Measurements from ENCODE around the gene SLC27A2.

The SLC27A2 gene

DNA sequence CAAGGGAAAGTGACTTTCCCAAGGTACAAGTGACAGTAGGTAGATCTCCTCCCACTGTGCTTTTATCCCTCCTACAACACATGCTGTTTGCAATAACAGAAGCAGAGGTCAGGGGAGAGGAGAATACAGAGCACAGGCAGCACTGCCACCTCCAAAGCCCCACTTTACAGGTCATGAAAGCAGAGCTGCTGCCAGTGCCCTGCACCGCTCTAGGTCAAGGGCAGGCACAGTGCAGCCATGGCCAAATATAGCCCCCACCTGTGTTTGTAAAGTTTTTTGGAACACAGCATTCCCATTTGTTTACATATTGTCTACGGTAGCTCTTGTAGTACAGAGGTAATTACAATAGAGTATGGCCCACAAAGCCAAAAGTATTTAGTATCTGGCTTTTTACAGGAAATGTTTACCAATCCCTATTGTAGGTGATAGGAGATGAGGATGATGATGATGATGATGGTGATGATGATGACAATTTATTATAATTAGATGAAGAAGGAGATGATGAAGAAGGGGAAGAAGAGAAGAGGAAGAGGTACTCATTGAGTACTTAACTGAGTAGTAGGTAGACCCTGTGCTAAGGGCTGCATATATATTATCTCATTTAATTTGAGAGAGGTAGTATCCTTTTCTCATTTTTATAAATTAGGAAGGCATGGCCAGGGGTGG lies 63.1 kb downstream of the SLC27A2 start:
- no peak for DNase-seq

DNA sequence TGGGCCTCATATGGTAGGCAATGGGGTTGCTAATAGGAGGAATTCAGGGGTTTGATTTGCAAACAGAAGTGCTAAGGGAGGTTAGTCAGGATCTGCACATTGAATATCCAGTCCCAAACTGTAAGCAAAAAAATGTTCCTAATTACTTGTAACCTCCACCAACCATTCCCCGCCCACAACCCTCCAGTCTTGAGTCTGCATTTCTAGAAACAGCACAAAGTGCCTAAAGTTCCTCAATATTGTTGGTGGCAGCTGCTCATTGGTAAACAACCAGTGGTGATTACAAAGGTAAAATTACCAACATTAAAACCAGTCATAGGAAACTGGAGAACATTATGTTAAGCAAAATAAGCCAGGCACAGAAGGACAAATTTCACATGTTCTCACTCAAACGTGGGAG lies 64.6 kb downstream of the SLC27A2 start:
- DNase-seq = no peak

DNA sequence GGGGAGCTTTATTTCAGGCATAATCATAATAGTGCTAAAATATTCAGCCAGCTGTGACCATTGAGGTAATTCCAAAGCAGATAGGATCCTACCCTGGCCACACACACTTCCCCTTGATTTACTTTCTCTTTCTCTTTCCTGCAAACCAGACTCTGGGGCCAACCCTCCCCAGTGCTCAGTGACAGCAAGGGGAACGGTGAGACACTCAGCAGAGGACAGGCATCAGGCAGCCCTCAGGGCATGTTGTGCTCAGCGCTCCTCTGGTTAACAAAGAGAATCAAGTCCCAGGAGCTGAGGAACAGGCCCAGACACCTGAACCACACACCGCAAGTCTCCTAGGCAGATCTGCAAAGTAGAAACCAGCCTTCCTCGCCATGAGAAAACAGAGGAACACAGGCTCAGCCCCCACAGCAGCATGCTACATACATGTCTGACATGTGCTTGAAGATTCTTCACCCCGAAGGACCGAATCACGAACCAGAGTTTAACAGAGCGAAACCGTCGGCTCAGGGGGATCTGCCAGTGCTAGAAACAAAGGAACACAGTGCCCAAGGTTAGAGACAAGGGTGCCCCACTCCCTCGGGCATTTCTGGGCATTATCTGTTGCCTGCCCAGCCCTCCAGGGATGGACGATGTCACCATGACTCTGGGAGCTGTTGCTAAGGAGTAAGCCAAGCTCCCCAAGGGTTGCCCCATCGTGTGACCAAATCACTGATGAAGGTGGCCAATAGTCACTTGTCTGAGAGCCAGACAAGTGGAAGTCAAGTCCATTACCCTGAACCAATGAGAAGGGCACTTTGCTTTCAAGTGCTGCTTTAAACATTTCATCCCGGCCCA lies 66.0 kb downstream of the SLC27A2 start:
- DNase-seq = peak; percentile 60

DNA sequence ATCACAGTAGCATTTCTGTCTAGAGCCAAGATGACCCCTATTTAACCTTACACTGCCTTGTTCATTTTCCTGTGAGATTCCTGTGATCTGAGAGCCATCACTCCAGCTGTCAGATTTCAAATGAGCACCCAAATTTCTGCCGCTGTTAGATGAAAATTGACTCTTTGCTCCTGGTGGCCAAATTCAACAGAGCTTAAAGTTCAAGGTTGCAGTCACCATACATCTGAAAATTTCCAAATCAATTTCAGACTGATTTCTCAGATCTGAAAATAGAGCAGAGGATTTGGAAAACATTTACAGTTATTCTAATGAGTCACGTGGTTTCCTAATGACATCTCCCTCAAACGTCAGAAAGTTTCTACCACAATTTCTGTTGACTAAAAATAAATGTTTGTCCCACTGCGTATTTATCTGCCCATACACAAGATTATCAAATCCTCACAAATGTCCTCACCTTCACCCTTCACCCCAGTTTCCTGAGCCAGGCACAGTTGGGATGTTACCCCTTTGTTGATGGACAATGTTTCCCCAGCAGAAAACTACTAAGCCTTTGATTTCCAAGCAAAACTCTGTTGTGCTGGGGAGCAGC lies 67.1 kb downstream of the SLC27A2 start:
- no peak for DNase-seq

DNA sequence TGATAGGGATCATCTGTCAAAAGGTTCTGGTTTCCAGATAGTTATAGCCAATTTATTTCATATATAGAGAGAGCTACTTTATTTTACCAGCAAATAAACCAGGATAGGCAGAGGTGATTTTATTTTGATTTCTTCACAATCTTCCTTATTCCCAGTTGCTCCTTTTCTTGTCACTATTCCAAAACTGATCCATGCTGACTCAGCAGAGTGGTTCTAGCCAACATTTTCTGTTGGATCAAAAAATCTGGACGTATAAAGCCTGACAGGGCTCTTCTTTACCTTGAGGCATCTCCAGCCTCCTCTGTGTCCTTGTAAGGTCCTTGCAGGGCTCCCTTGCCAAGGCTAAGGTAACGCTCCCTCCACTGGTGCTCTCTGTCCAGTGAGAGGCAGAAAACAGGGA lies 67.7 kb downstream of the SLC27A2 start:
- DNase-seq = no peak

DNA sequence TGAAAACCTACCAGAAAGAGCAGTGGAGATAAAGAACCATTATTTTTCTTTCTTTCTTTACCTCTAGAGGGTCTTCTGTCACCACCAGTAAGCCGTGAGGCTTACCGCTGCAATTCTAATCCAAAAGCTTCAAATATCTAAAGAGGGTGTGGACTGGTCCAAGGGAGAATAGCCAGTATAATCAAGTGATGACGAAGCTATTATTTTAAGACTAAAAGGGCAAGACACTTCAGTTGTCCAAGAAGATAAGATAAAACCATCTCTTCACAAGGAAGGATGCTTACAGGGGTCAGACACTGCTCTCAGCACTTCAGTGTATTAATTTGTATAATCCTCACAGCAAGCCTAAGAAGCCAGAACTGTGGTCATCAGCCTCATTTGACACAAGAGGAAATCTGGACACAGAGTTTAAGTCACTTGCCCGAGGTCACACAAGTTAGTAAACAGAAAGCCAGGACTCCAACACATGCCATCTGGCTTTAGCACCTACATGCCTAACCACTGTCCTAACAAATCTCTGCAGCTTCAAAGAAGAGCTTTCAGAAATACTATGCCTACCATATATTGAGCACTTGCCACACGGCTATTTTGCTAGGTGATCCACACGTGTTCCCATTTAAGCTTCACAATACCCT lies 68.9 kb downstream of the SLC27A2 start:
- no peak for DNase-seq

DNA sequence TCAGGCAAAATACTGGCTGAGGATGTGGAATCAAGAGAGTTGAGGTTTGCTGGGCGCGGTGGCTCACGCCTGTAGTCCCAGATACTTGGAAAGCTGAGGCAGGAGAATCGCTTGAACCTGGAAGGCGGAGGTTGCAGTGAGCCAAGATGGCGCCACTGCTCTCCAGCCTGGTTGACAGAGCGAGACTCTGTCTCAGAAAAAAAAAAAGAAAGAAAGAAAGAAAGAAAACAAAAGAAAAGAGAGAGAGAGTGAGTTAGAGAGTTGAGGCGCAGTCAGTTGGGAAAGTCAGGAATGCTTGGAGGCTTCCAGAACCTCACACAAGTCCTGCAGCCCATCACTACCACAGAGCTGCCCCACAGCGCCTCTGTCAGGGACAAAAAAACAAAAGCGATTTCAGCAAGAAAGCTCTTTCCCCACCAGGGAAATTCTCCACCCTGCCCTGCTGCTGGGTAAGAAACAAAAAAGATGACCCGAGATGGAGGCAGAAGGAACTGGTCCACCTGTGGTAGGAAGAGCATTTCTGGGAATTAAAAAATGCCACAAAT lies 69.7 kb downstream of the SLC27A2 start:
- DNase-seq = no peak

DNA sequence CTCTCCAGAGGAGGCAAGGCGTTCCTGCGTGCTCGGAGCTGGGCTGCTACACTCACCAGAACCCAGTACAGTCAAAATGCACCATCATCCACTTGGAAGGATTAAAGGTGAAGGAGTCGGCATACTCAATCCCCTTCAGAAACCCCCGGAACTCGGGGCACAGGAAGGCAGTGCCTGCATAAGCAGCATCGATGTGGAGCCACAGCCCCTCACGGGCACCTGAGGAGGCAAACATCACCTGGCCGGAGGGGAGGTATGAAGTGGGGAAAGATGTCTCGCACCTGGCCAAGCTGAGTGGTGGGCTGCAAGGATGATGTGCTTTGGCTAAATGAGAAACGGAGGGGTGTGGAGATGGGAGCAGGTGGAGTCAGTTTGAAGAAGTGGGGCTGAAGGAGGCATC lies 70.6 kb downstream of the SLC27A2 start:
- DNase-seq = no peak

DNA sequence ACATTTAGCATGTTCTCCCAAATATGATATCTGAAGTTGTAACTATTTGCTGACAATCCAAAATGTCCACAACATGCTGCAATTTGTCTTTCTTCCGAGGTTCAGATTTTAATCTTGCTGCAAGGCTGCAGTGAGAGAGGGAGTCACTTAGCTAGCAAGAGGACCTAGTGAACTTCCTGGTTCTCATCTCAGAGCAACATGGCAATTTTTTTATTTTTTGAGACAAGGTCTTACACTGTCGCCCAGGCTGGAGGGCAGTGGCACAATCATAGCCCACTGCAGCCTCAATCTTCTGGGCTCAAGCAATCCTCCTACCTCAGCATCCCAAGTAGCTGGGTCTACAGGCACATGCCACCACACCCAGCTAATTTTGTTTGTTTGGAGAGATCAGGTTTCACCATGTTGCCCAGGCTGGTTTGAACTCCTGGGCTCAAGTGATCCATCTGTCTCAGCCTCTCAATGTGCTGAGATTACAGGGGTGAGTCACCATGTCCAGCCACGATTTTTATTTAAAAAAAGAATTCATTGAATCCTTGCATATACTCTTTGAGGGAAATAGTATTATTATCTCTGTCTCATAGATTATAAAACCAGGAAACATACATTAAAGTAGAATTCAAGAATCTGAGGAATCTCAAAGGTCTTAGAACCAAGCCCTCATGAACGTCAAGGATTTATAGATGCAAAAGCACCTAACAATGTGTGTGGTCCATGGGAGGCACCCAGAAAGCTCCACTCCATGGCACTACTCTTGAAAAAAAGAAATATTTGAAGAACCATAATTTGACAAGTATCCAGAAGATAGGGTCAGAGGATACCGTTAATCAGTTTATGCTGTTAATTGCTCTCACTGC lies 74.4 kb downstream of the SLC27A2 start:
- DNase-seq = no peak

DNA sequence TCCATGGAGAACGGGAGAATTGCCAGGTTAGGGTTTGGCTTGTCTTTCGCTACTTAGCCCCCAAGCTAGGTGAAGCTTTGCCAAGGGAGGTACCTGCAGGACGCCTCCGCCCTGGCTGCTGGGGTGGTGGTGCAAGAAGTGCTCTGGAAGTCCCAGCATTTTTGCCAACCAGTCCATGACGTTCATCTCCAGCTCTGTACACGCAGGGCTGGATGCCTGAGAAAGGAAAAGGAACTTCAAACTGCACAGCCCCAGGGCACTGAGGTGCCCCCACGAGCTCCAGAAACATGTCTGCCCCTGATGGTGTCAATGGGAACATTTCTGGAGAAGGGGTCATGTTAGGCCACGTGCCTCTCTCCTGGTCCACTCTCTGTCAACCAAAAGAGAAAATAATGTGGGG lies 75.3 kb downstream of the SLC27A2 start:
- DNase-seq = peak; percentile 17

DNA sequence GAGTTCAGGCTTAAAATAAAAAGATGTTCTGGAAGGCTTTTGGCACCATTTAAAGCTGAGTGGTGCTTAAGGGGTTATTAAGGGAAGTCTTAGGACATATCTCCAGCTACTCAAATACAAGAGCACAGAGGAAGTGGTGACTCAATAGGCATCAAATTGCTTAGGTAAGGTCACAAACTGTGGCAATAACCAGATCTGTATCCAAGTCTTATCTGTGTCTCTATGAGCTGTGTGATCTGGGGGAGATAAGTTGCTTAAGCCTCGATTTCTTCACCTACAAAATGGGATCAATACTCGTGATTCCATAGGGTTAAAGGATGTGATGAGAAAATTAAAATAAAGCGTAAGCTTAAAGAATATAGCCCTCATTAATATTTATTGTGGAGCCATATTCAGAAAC lies 75.9 kb downstream of the SLC27A2 start:
- no peak for DNase-seq

DNA sequence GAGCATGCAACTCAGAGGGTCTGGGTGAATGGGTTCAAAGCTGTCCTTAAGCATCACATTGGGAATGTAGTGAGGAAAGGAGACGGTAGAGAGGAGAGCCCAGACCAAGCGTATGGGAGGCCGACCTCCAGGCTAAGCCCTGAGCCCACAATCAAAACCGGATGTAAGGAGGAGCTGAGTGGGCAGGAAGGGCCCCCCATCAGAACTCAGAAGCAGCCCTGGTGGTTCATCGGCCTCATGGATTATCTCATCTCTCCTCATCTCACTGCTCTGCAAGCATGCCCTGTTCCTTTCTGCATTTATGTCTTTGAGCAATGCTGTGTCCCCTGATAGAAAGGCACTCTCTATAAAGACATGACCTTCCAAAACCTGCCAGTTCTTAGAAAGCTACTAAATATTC lies 77.3 kb downstream of the SLC27A2 start:
- no peak for DNase-seq

DNA sequence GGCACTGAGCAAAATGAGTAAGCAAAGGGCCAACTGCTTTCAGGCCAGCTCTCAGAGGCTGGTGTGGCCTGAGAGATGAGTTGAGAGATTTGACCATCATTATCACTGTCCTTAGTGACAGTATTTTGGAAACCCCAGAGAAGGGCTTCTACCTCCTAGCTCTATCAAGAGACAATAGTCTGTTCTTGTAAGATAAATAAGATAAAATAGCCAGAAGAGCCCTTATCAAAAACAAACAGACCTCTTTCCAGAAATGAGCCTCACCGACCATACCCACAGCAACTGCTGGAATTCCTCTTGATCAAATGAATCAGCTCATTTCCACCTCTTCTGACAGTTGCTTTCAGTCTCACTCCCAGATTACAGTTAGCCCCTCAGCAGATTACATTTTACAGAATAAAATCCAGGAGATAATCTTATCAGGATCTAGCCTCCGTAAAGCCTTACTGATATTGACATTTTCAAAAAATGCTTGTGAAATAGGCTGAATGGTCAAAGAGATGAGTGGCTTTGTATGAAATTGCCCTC lies 79.0 kb downstream of the SLC27A2 start:
- DNase-seq = peak; percentile 31

DNA sequence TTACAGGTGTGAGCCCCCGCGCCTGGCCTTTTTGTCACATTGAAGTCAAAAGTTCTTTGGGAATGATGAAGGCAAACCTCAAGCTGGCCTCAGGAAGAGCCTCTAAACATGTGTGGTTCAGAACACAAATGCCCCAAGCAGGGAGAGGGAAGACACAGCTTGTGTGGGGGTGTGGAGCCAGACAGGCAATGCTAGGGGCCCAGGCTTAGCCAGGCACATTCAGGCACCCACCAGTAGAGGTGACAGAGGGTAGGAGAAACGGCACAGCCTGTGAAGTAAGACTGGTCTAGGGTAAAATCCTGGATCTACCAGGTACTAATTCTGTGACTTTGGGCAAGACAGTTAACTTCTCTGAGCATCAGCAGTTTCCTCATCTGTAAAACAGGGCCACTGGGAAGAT lies 80.0 kb downstream of the SLC27A2 start:
- DNase-seq = peak; percentile 50

DNA sequence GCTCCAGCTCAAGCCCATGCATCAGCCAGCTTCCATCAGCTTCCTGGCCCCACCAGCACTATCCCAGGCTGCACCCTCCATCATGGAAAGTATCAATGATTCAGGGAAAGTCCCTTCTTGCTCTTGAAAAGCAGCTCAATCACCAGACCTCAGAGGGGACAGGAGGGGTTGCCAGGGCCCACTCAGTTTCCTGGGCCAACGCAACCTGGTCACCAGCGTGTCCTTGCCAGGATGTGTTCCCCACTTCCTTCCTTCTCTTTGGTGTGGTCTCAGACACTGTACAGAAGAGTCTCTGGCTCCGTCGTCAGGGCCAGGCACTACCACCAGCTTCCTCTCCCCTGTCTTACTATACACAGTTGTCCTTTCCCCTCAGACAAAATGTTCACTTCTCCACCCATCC lies 80.5 kb downstream of the SLC27A2 start:
- peak; percentile 70 for DNase-seq

DNA sequence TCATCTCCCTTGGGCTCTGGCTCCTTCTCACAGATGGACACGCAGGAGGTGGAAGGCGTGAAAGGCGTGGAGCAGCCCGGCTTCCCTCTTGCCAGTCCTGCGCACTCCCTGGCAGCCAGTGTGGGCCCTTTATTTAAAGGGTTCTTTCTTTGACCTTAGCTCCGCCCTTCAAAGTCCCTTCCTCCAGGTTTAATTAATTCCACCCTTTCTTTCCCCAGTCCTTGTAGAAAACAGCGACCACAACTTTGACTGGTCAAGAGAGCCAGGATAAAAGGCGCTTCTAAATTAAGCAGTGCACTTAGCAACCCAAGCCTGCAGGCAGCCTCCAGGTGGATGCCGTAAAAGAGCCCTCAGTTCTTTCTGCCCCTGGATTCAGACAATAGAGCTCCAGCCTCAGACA lies 83.6 kb downstream of the SLC27A2 start, which contains the start of gene HDC:
TSS of gene HDC (minus strand) at position 107 of the 400 bp plus-strand sequence. CDS start at position 4, 103 bp downstream.
- DNase-seq = no peak

DNA sequence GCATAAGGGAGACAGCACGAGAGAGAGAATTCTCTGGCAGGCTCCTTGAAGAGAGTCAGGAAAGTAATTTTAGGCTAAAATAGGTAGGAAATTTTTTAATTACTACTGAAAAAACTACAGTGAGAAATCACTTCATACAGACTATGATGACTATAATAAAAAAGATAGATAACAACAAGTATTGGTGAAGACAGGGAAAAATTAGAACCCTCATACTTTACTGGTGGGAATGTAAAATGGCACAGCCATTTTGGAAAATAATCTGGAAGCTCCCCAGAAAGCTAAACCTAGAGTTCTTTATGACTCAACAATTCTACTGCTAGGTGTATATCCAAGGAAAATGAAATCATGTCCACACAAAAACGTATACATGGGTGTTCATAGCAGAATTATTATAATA lies 85.6 kb downstream of the SLC27A2 start:
- DNase-seq = no peak

DNA sequence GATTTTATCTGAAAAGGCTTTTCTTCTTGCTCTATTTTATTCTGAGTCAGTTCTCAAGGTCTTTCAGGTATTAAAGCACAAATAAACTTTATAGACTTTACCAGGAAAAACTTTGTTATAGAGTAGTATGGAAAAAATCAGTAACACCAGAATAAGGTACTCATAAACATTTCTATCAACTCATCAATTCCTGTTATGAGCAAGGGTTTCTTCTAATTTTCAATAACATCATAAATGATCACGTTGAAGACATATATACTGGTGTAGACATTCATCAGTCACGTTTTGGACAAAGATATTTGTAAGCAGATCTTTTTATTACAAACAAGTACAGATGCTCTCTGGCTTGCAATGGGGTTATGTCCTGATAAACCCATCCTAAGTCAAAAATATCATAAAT lies 93.1 kb downstream of the SLC27A2 start:
- DNase-seq = no peak

DNA sequence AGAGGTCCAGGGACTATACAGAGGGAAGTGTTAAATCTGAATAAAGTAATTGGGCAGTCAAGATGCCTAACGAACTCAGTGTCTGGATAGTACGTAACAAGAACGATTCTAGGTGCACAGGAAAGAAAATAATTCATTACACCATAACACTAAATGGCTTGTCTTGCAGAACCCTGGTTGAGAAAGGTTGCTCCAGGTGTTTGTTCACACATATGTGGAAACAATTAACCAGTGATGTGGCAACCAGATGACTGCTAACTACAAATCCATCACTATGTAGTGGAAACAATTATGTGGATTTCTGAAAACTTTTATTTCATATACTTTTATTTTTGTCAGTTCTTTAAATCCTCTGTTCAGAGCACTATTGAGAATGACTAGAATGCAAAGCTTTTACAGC lies 93.9 kb downstream of the SLC27A2 start:
- no peak for DNase-seq

DNA sequence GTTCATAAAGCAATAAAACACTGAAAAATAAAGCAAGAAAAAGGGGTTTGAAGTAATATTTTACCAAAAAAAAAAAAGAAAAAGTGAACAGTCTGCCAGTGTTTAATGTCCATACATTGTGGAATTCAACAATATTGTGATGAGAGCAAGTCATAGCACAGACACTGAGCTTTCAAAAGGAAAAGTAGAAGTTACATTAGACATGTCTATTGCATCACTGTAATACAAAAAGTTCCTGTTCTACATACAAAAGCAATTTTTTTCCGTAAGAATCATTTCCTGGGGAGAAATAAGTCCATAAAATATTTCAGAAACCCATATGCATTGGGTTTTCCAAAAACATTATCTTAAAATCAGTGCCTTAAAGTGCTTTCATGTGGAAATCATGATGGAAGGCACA lies 95.4 kb downstream of the SLC27A2 start:
- DNase-seq = no peak

DNA sequence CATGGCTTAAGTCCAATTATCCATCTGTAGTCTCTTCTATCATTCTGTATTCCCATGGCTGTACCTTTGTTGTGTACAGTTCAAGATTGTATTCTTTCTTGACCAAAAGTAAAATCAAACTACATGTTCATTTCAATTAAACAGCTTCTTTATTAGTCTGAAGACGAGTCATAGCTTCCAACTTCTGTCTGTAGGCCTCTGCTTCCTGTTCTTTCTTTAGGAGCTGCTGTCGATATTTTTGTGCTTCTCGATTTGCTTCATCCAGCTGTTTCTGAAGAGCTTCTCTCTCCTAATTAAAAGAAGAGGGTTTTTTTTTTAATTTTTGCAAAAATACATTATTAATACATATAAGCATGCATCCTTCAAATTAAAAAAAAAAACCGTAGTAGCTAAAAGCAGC lies 96.5 kb downstream of the SLC27A2 start:
- no peak for DNase-seq

DNA sequence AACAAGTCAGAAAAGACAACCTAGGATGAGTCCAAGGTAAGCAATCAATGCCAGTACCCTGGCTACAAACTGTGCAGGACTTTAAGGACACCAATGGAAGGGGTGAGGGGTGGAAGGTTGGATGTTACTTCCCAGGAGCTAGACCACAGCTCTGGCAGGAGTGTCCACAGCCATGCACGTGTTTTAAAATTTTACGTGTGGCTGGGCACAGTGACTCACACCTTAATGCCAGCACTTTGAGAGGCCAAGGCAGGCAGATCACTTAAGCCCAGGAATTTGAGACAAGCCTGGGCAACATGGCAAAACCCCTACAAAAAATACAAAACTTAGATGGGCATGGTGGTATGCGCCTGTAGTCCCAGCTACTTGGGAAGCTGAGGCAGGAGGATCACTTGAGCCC lies 98.3 kb downstream of the SLC27A2 start:
- no peak for DNase-seq
